ENCODE data around the gene NTNG2. TPM values are rescaled to one million over a fixed set of nuclear protein-coding genes. Genes with fewer than 3 reads are reported as not detected.

The NTNG2 gene
- total and polyA plus RNA-seq, 8 donors = 0.27 to 4.6 (median 1.0) TPM

- DNase-seq = peak in 1 of 4 donors; percentile 79
- peak; percentile 70 for ATAC-seq
- intact Hi-C loops (cut with DNase I) = no loop called here
Observed at GRCh38 chr9:132141344-132141947, 20.4 kb upstream of the NTNG2 start.

GRCh38 chr9:132141948-132142594, 19.8 kb upstream of the NTNG2 start:
- Histone ChIP-seq H3K9me3 (no peaks in the 10 kb centered on the region), H3K27ac (no peak overlapping the region), H3K4me1 (peaks cover 0 to 7% of the 10 kb centered on the region in 2 donors), H3K27me3 (peaks cover 4 to 97% of the 10 kb centered on the region in 2 donors), H3K36me3 (no peaks in the 10 kb centered on the region), H3K4me3 (no peak overlapping the region)
- intact Hi-C loops (cut with DNase I) = no loop called here
- DNase-seq = no peak
- peak; percentile 67 for ATAC-seq
- TF ChIP-seq CTCF (IDR thresholded peaks at IDR 0.05) = no peak

More at GRCh38 chr9:132141344-132141947, 20.4 kb upstream of the NTNG2 start:
- Histone ChIP-seq H3K27ac (no peak overlapping the region), H3K4me1 (peaks cover 0 to 7% of the 10 kb centered on the region in 2 donors), H3K36me3 (no peaks in the 10 kb centered on the region), H3K4me3 (peak overlapping the region in 1 of 2 donors; percentile 3), H3K9me3 (no peaks in the 10 kb centered on the region), H3K27me3 (peaks cover 4 to 97% of the 10 kb centered on the region in 2 donors)
- no peak for TF ChIP-seq CTCF (IDR thresholded peaks at IDR 0.05)

GRCh38 chr9:132142924-132143323, 18.9 kb upstream of the NTNG2 start:
- DNase-seq (no peak), ATAC-seq (no peak)
- no peak overlapping the region for H3K27ac ChIP-seq
- H3K9me3 ChIP-seq = no peaks in the 10 kb centered on the region
- peaks cover 4 to 97% of the 10 kb centered on the region in 2 donors for H3K27me3 ChIP-seq
- H3K4me3 ChIP-seq = no peak overlapping the region
- no peak for TF ChIP-seq CTCF (IDR thresholded peaks at IDR 0.05)
- intact Hi-C loops (cut with DNase I) = no loop called here
- no peaks in the 10 kb centered on the region for H3K36me3 ChIP-seq
- peaks cover 0 to 7% of the 10 kb centered on the region in 2 donors for H3K4me1 ChIP-seq

- Histone ChIP-seq H3K27me3 (peaks cover 4 to 97% of the 10 kb centered on the region in 2 donors), H3K4me1 (peaks cover 0 to 7% of the 10 kb centered on the region in 2 donors), H3K9me3 (no peaks in the 10 kb centered on the region), H3K27ac (no peak overlapping the region), H3K4me3 (no peak overlapping the region), H3K36me3 (no peaks in the 10 kb centered on the region)
- no peak for DNase-seq
- no peak for ATAC-seq
- no peak for TF ChIP-seq CTCF (IDR thresholded peaks at IDR 0.05)
- intact Hi-C loops (cut with DNase I) = no loop called here
Observed at GRCh38 chr9:132143359-132143758, 18.5 kb upstream of the NTNG2 start.

- H3K27me3 ChIP-seq = peaks cover 4 to 97% of the 10 kb centered on the region in 2 donors
- peaks cover 0 to 7% of the 10 kb centered on the region in 2 donors for H3K4me1 ChIP-seq
- no peak overlapping the region for H3K4me3 ChIP-seq
- intact Hi-C loops (cut with DNase I) = no loop called here
- DNase-seq (no peak), ATAC-seq (no peak)
- TF ChIP-seq CTCF (IDR thresholded peaks at IDR 0.05) = no peak
- H3K27ac ChIP-seq = no peak overlapping the region
- no peaks in the 10 kb centered on the region for H3K9me3 ChIP-seq
- no peaks in the 10 kb centered on the region for H3K36me3 ChIP-seq
Observed at GRCh38 chr9:132144708-132145365, 17.0 kb upstream of the NTNG2 start.
